ENCODE data around the gene ZFYVE19. TPM values are rescaled to one million over a fixed set of nuclear protein-coding genes. Genes with fewer than 3 reads are reported as not detected.
A peak's percentile ranks its signal among the peaks of the same experiment; 100 is the strongest.

ZFYVE19 gene
- total and polyA plus RNA-seq, 2 of the 13 experiments (the other 11 are each of a cell fraction or from before 2014, with no cell fraction given) = 23.3 to 44.0 TPM

DNA sequence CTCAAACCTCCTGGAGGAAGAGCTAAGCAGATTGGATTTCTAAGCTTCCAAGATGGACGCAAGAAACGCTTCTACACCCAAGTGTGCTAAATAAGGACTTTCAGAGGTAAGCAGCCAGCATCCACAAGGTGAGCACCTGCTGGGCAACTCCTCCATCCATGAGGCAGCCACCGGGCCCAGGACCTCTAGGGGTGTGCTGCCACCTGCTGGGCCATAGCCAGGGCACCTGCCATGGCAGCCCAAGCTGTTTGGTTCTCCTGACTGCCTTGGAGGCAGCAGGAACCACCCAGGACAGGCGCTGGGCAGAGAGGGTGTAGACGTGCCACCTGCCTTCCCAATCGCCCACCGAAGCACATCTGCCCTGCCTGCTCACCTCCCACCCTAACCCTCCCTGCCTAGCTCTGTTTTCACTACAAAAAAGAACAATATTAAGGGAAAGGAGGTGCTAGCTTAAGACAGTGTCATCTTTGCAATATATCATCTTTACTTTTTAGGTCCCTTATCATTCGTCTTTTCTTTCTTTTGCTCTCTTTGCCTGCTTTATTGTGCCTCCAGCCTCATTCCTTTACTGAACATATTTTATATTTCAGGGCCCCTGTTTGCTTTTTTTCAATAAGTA is 24.2 kb upstream of the ZFYVE19 start (continued):
- TF ChIP-seq ZNF431 (CRISPR knock-in tag; IDR thresholded peaks at IDR 0.05; ENCODE audit: borderline replicate concordance, low read depth) (no peak), AHR (CRISPR knock-in tag; IDR thresholded peaks at IDR 0.05) (peak; percentile 66; the same call in 1 of the 2 replicates), PAX8 (CRISPR knock-in tag; IDR thresholded peaks at IDR 0.05; ENCODE audit: borderline replicate concordance) (no peak), ZNF839 (CRISPR knock-in tag; IDR thresholded peaks at IDR 0.05; ENCODE audit: borderline replicate concordance) (no peak), PRPF4 (IDR thresholded peaks at IDR 0.05; ENCODE audit: low read depth, low read length, poor library complexity, severe bottlenecking) (no peak), ZFYVE20 (CRISPR knock-in tag; IDR thresholded peaks at IDR 0.05; ENCODE audit: borderline replicate concordance, low read depth) (no peak), ATF7 (IDR thresholded peaks at IDR 0.05) (no peak), ATF7 (CRISPR knock-in tag; IDR thresholded peaks at IDR 0.05) (no peak), TARDBP (CRISPR knock-in tag; IDR thresholded peaks at IDR 0.05) (no peak), SP1 (IDR thresholded peaks at IDR 0.05) (no peak), SP1 (CRISPR knock-in tag; IDR thresholded peaks at IDR 0.05) (no peak), ZNF780A (CRISPR knock-in tag; IDR thresholded peaks at IDR 0.05) (no peak), NFIB (CRISPR knock-in tag; IDR thresholded peaks at IDR 0.05; ENCODE audit: borderline replicate concordance) (no peak), ZNF496 (CRISPR knock-in tag; IDR thresholded peaks at IDR 0.05; ENCODE audit: insufficient replicate concordance) (no peak), ZNF326 (CRISPR knock-in tag; IDR thresholded peaks at IDR 0.05; ENCODE audit: borderline replicate concordance) (no peak), YEATS4 (CRISPR knock-in tag; IDR thresholded peaks at IDR 0.05; ENCODE audit: borderline replicate concordance) (no peak), RNF2 (conservative IDR thresholded peaks at IDR 0.05; ENCODE audit: low read depth) (no peak), ZBED4 (CRISPR knock-in tag; IDR thresholded peaks at IDR 0.05; ENCODE audit: borderline replicate concordance) (0 out of 2 replicates have a peak, but pooled peaks have one; percentile 29), RBAK (CRISPR knock-in tag; IDR thresholded peaks at IDR 0.05) (no peak), CCDC6 (CRISPR knock-in tag; IDR thresholded peaks at IDR 0.05) (no peak), ZNF713 (CRISPR knock-in tag; IDR thresholded peaks at IDR 0.05) (no peak), ZNF557 (CRISPR knock-in tag; IDR thresholded peaks at IDR 0.05) (no peak)
- TF ChIP-seq, protein P1, sequence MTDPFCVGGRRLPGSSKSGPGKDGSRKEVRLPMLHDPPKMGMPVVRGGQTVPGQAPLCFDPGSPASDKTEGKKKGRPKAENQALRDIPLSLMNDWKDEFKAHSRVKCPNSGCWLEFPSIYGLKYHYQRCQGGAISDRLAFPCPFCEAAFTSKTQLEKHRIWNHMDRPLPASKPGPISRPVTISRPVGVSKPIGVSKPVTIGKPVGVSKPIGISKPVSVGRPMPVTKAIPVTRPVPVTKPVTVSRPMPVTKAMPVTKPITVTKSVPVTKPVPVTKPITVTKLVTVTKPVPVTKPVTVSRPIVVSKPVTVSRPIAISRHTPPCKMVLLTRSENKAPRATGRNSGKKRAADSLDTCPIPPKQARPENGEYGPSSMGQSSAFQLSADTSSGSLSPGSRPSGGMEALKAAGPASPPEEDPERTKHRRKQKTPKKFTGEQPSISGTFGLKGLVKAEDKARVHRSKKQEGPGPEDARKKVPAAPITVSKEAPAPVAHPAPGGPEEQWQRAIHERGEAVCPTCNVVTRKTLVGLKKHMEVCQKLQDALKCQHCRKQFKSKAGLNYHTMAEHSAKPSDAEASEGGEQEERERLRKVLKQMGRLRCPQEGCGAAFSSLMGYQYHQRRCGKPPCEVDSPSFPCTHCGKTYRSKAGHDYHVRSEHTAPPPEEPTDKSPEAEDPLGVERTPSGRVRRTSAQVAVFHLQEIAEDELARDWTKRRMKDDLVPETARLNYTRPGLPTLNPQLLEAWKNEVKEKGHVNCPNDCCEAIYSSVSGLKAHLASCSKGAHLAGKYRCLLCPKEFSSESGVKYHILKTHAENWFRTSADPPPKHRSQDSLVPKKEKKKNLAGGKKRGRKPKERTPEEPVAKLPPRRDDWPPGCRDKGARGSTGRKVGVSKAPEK (CRISPR knock-in tag; IDR thresholded peaks at IDR 0.05; ENCODE audit: borderline replicate concordance) = no peak
- TF ChIP-seq, protein P2, sequence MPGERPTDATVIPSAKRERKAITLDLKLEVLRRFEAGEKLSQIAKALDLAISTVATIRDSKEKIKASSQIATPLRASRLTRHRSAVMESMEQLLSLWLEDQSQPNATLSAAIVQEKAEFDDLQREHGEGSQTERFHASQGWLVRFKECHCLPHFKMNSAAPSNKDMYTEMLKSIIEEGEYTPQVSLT (CRISPR knock-in tag; IDR thresholded peaks at IDR 0.05; ENCODE audit: borderline replicate concordance, low read depth) = no peak

Data from HepG2 (cell line).